DMS 273 (cell line): ENCODE data around the gene NEURL1B.
A peak's percentile ranks its signal among the peaks of the same experiment; 100 is the strongest.
"Not testable (repeated sequence)": the region's sequence is repeated elsewhere in the genome, so short reads cannot be mapped to it uniquely, and the experiment has no call there.

Source experiments
- DNase-seq: peaks from one replicate; lab custom pipeline; 2025; ENCODE audit not compliant: unreplicated experiment; lab: John Stamatoyannopoulos, UW

Gene NEURL1B

GRCh38 chr5:172676914-172677475 lies 35.9 kb downstream of the NEURL1B start:
- DNase-seq: no peak

- not testable (repeated sequence) for DNase-seq
Observed at GRCh38 chr5:172678362-172678874, 37.4 kb downstream of the NEURL1B start.

- peak; percentile 29 for DNase-seq
Observed at GRCh38 chr5:172678902-172679301, 37.8 kb downstream of the NEURL1B start.

GRCh38 chr5:172679628-172680212 lies 38.7 kb downstream of the NEURL1B start:
- no peak for DNase-seq

GRCh38 chr5:172680921-172681320 lies 39.9 kb downstream of the NEURL1B start:
- DNase-seq: no peak

- no peak for DNase-seq
Observed at GRCh38 chr5:172681421-172681820, 40.4 kb downstream of the NEURL1B start.

- no peak for DNase-seq
Observed at GRCh38 chr5:172683264-172683644, 42.2 kb downstream of the NEURL1B start.

GRCh38 chr5:172683645-172684471 lies 42.8 kb downstream of the NEURL1B start:
- no peak for DNase-seq

- no peak for DNase-seq
Observed at GRCh38 chr5:172685091-172685490, 44.0 kb downstream of the NEURL1B start.

GRCh38 chr5:172686111-172686510 lies 45.0 kb downstream of the NEURL1B start:
- DNase-seq: no peak

GRCh38 chr5:172686539-172687390 lies 45.7 kb downstream of the NEURL1B start:
- no peak for DNase-seq

- DNase-seq: no peak
Observed at GRCh38 chr5:172687940-172688339, 46.9 kb downstream of the NEURL1B start.

GRCh38 chr5:172688349-172689217 lies 47.5 kb downstream of the NEURL1B start:
- no peak for DNase-seq

GRCh38 chr5:172689218-172689572 lies 48.1 kb downstream of the NEURL1B start:
- no peak for DNase-seq

- DNase-seq: no peak
Observed at GRCh38 chr5:172689801-172690200, 48.7 kb downstream of the NEURL1B start.

GRCh38 chr5:172690258-172691075 lies 49.4 kb downstream of the NEURL1B start:
- no peak for DNase-seq

GRCh38 chr5:172691886-172692285 lies 50.8 kb downstream of the NEURL1B start:
- DNase-seq: no peak

GRCh38 chr5:172692451-172692850 lies 51.4 kb downstream of the NEURL1B start:
- no peak for DNase-seq

GRCh38 chr5:172692981-172693380 lies 51.9 kb downstream of the NEURL1B start:
- DNase-seq: no peak
